HG02798 (cell line): ENCODE data around the gene CLDN5.

ENCODE experiments used
- ATAC-seq: cut with Tn5 transposase; IDR thresholded peaks from one replicate; pipeline ENCODE4 v1.9.1; 2021; ENCODE audit warnings: mild to moderate bottlenecking; ENCODE audit not compliant: unreplicated experiment, poor library complexity

The CLDN5 gene, protein sequence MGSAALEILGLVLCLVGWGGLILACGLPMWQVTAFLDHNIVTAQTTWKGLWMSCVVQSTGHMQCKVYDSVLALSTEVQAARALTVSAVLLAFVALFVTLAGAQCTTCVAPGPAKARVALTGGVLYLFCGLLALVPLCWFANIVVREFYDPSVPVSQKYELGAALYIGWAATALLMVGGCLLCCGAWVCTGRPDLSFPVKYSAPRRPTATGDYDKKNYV

GRCh38 chr22:19524170-19525115 lies at the start of gene CLDN5:
Gene CLDN5, minus strand, starts transcription at chr22:19524410. Its CDS starts 155 bp downstream, at chr22:19524255.
- no peak for ATAC-seq

- no peak for ATAC-seq
Measured at GRCh38 chr22:19571995-19572394, 47.8 kb upstream of the CLDN5 start.

DNA sequence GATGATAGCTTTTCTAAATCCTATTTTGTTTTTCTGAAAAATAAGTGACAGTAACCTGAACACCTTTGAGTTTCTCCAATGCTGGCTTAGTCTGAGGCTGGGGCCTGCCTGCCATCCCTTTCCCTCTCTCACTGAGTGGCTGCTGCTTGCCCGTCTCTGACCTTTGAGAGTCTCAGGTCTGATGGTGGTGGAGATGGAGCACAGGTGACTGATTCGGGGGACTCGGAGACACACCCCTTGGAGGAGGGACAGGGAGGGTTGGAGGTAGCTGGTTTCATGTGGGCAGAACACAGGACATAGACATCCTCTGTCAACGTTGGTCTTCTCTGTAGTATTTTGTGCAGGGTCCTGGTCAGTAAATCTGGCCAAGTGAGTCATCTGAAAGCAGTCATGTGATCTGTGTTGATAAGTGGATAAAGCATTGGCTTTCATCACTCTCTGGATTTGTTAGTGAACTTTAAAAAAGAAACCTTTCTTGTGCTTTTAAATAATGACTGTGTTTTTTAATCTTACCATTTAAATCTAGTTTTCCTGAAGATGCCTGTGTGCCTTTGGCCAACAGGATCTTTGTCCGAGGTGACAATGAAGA lies 47.1 kb upstream of the CLDN5 start:
- ATAC-seq: no peak

GRCh38 chr22:19569976-19570375 lies 45.8 kb upstream of the CLDN5 start:
- ATAC-seq: no peak

DNA sequence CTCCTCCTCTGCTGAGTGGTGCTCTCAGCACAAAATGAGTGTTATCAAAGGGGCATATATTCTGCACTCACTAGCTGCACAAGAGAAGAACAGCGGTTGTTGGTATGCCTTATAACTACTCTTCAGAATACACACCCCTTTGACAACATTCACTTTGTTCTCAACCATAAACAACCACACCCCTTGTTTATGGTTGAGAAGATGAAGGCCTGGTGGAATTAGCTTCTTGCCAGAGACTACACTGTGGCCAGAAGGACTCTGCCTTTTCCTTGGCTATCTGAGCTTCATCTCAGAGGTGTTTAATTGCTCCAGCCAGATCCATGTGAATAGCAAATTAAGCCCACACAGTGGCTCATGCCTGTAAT lies 45.0 kb upstream of the CLDN5 start:
- no peak for ATAC-seq

GRCh38 chr22:19568337-19569275 lies 44.4 kb upstream of the CLDN5 start:
- no peak for ATAC-seq

DNA sequence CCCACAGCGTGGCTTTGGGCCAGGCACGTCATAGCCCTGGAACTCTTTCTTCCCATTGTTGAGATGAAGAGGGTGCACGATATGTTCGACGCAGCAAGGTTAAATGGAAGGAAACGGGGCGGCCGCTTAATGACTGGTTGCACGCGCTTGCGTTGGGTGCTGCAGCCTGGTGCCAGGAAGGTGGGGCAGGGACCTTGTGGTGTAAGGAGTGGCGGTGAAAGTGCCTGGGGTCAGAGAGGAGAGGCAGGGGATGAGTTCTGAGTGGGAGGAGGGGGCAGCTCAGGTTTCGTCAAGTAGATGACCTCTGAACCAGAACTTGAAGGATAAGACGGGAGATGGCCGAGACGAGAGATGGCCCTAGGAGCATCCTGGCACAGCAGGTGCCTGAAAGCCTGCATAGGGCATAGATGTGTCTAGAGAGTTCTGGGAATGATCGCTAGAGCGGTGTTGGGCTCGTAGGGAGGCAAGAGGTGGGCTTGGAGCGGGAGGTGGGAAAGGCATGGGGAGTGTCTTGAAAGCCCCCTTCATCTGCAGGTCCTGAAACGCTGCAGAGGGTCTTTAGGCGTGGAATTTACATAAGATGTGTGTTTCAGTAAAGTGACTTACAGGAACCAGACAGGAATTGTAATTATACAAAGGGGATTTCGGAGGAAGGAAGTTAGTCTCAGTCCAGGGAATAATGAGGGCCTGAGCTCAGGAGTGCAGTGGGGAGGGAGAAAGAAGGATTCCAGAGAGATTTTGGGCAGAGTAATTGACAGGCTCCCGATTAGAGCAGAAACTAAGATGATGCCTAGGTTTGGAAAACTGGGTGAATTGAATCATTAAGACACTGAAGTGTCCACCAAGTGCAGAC lies 43.2 kb upstream of the CLDN5 start:
- ATAC-seq: no peak

- ATAC-seq: no peak
Measured at GRCh38 chr22:19566279-19567156, 42.3 kb upstream of the CLDN5 start.

- no peak for ATAC-seq
Measured at GRCh38 chr22:19565382-19566278, 41.4 kb upstream of the CLDN5 start.

- ATAC-seq: no peak
Measured at GRCh38 chr22:19559956-19560355, 35.7 kb upstream of the CLDN5 start.

GRCh38 chr22:19559324-19559811 lies 35.2 kb upstream of the CLDN5 start:
- ATAC-seq: no peak

GRCh38 chr22:19556963-19557545 lies 32.8 kb upstream of the CLDN5 start:
- no peak for ATAC-seq

GRCh38 chr22:19555651-19556050 lies 31.4 kb upstream of the CLDN5 start:
- no peak for ATAC-seq

GRCh38 chr22:19554834-19555404 lies 30.7 kb upstream of the CLDN5 start:
- ATAC-seq: no peak

GRCh38 chr22:19553201-19553600 lies 29.0 kb upstream of the CLDN5 start:
- ATAC-seq: no peak

DNA sequence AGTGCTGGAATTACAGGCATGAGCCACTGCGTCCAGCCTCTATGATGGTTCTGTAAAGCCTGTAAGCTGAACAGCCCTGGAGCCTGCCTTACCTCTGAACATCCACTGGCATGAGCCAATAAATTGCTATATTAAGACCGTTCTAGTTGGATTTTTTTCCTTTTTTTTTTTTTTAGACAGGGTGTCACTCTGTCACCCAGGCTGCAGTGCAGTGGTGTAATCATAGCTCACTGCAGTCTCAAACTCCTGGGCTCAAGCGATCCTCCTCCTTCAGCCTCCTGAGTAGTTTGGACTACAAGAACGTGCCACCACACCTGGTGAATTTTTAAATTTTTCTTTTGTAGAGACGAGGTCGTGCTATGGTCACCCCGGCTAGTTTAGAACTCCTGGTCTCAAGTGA lies 26.2 kb upstream of the CLDN5 start:
- no peak for ATAC-seq

- no peak for ATAC-seq
Measured at GRCh38 chr22:19549428-19549827, 25.2 kb upstream of the CLDN5 start.
